Measurements from ENCODE around the gene CCM2.

The CCM2 gene

DNA sequence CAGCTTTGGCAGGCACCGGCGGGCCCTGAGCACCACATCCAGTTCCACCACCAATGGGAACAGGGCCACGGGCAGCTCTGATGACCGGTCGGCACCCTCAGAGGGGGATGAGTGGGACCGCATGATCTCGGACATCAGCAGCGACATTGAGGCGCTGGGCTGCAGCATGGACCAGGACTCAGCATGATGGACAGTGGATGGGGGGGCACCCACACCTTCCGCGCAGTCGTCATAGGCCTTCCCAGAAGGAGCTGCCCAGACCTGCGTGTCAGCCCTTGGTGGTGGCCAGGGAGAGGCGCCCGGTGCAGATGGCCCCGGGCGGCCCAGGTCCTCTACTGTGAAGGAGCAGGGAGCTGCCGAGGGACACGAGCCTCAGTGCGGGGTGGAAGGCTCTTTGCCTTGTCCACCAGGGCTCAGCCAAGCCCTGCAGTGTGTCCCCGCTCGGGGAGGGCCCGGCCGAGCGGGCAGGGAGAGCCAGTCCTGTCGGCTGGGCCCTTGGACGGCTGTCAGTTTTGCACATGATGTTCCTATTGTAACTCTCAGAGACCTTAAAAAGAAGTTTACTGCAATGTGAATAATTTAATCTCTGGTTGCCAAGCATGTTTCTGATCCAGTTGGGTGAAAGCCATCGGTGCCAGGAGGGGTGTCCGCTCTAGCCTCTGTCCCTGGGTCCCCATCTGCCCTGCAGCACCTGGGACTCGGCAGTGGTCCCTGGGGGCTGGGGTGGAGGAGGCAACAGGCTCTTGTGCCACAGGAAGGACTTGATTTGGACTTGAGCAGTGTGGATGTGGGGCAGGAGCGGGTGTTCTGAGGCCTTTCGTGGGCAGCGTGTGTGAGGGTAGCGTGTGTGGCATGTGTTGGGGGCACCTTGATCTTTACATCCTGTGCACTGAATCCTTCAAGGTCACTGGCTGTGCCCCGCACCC lies 76.1 kb downstream of the CCM2 start:
- FAIRE-seq (no peak), DNase-seq (ENCODE audit: insufficient read length, low spot score) (no peak)

DNA sequence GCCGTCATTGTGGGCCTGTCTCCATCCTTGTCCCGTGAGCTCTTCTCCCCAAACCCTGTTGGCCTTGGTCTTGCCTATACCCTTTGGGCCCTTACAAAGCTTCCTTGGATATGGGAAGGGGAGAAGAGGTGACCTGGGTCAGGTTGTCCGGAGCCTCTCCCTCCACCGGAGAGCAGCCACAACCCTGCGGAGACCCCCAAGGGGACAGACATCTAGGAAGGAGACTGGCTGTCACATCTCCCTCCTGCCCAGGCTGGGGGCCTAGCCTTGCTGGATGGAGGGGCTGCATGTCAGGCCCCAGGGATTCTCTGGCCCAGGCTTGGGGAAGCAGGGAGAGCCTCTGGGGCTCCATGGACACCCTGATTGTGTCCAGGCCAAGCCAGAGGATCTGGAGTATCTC lies 76.9 kb downstream of the CCM2 start:
- no peak for FAIRE-seq
- no peak for DNase-seq (ENCODE audit: insufficient read length, low spot score)

DNA sequence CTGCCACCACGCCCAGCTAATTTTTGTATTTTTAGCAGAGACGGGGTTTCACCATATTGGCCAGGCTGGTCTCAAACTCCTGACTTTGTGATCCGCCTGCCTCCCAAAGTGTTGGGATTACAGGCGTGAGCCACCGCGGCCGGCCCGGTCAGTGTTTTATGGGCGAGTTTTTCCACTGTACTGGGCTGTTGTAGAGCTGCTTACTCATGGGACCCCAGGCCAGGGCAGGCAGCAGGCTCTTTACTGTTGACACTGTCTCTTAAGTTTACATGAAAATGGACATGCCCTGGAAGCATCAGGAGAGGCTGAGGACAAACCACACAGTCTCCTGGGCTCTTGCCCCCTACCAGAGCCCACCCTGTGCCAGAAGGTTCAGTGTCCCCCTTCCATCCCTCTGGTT lies 77.6 kb downstream of the CCM2 start:
- FAIRE-seq (no peak), DNase-seq (ENCODE audit: insufficient read length, low spot score) (no peak)

DNA sequence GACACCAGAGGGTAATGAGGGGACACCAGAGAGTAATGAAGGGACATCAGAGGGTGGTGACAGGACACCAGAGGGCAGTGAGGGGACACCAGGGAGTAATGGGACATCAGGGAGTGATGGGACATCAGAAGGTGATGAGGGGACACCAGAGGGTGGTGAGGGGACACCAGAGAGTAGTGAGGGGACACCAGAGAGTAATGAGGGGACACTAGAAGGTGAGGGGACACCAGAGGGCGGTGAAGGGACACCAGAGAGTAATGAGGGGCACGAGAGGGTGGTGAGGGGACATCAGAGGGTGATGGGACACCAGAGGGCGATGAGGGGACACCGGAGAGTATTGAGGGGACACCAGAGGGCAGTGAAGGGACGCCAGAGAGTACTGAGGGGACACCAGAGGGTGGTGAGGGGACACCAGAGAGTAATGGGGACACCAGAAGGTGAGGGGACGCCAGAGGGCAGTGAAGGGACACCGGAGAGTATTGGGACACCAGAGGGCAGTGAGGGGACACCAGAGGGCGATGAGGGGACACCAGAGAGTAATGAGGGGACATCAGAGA lies 78.2 kb downstream of the CCM2 start:
- FAIRE-seq (no peak), DNase-seq (ENCODE audit: insufficient read length, low spot score) (no peak)

DNA sequence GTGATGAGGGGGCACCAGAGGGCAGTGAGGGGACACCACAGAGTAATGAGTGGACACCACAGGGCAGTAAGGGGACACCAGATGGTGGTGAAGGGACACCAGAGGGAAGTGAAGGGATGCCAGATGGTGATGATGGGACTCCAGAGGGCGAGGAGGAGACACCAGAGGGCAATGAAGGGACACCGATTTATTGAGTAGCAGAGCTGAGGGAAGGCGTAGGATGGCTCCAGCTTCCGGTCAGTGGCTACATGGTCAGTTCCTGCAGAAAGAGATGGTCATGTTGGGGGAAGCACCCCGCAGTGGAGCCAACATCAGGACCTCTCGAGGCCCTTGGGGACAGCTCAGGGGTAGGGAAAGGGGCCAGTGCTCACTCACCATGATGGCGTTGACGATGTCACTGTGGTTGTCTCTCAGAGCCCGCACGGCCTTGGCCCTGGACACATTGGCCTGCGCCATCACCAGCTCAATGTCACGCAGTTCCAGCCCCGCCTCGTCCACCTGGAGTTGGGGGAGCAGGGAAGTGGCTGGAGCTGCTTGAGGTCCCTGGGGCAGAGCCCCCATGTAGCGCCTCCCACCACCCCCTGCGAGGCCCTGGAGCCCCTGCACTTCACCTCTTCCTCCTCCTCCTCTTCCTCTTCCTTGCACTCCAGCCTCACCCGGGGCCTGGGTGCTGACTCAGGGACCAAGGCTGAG lies 80.4 kb downstream of the CCM2 start:
- FAIRE-seq (no peak), DNase-seq (ENCODE audit: insufficient read length, low spot score) (no peak)

DNA sequence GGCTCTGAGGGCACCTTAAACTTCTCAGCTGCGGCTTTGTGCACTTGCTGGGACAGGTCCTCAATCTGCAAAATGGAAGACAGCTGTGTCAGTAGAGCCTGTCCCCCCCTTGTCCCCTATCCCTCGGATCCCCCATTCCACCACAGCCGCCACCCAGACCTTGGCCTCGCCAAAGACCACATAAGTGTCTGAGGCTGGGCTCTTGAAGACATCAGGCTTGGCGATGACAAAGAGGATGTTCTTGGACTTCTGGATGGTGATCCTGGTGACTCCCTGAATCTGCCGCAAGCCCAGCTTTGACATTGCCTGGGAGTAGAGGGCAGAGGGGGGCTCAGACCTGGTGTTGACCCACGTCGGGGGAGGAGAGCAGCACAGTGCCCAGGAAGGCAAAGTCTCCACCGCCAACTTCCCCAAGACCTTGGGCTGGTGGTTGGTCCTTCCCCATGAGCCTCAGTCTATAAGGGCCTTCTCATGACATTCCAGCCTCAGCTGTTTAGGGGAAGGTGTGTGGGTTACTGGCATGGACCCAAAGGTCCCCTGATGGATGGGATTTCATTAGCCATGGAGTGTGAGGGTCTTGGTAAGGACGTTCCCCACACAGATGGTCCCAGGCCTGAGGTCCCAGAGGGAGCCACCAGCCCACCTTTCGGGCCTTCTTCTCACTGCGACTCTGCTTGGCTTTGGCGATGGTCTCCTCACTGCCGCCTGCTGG lies 81.1 kb downstream of the CCM2 start:
- DNase-seq (ENCODE audit: insufficient read length, low spot score) (no peak), FAIRE-seq (no peak)

DNA sequence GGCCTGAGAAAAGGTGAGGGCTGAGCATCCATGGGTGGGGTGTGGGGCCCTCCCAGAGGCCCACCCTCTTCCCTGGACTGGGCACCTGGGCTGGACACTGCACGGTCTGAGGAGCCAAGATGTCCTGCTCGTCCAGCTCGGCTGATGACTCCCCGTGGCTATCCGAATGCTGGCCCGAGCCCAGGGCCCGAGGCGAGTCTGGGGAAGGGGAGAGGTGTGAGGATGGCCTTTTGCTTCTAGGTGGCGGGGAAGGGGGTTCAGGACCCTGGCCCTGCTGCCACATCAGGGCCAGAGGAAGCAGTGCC lies 81.6 kb downstream of the CCM2 start:
- DNase-seq (ENCODE audit: insufficient read length, low spot score) = no peak
- FAIRE-seq = no peak

DNA sequence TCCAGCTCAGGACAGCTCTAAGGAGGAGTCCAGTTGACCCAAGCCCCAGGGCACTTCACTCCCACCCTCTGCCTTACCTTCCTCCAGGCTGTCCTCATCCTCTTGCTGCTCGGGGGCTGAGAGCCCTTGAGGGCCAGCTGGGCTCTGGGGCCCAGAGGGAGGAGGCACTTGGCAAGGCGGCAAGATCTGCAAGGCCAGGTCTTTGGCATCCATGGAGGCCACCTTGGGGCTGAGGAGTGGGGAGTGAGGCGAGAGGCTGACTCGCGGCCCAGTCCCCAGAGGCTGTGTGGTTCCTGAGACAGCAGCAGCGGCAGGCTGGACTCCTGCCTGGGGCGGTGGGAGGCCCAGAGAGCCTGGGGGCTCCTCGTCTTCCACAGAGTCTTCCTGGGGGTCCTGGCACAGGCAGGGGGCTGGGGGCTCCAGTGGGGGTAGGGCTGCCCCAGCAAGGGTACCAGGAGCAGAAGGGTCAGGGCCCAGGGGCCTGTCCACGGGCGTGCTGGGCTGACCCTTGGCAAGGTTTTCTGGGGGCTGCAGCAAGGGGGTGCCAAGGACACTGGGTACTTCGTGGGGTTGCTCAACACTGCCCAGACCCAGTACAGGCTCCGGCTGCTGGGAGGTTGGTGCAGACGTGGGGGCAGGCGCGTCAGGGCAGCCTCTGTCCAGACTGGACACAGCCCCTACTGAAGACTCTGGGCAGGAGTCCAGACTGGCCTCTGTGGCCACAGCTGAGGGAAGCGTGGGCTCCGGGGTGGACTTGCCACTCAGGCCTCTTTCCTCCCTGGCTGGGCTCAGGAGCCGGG lies 82.2 kb downstream of the CCM2 start:
- FAIRE-seq = no peak
- no peak for DNase-seq (ENCODE audit: insufficient read length, low spot score)

DNA sequence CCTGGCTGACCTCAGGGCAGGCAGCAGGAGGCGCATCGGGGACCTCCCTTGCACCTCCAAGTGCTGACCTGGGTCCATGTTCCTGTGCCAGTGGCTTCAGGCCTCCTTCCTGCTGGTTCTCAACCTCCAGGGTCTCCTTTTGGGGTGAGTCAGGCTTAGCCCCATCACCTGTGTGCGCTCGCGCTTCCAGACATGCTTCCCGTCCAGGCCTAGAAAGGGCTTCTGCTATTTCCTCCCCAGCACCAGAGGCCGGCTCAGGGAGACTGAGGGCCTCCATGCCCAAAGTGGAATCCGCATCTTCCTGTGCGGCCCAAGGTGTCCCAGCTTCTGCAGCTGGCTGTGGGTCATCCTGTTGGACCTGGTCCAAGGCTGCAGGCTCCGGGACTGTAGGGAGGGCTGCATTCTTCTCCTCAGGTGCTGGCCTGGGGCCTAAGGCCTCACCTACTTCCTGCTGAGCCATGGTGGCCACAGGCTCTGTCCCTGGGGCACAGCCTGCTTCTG lies 82.9 kb downstream of the CCM2 start:
- FAIRE-seq (no peak), DNase-seq (ENCODE audit: insufficient read length, low spot score) (no peak)

DNA sequence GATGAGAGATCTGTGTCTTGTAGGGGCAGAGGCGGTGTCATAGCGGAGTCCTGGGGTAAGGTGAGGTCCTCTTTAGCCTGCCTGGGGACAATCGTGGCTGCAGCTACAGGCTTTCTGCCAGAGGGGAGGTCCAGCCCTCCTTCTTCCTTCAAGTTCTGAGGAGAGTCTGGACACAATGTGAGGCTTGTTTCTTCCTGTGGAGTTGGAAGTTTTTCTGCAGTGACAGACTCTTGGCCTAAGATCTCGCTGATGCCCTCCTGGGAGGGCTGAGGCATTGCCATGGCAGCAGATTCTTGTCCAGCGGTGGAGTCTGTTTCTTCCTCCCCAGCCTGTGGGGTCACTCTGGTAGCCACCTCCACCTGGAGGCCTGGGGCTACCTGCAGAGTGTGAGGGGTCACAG lies 84.3 kb downstream of the CCM2 start:
- FAIRE-seq (no peak), DNase-seq (ENCODE audit: insufficient read length, low spot score) (no peak)

DNA sequence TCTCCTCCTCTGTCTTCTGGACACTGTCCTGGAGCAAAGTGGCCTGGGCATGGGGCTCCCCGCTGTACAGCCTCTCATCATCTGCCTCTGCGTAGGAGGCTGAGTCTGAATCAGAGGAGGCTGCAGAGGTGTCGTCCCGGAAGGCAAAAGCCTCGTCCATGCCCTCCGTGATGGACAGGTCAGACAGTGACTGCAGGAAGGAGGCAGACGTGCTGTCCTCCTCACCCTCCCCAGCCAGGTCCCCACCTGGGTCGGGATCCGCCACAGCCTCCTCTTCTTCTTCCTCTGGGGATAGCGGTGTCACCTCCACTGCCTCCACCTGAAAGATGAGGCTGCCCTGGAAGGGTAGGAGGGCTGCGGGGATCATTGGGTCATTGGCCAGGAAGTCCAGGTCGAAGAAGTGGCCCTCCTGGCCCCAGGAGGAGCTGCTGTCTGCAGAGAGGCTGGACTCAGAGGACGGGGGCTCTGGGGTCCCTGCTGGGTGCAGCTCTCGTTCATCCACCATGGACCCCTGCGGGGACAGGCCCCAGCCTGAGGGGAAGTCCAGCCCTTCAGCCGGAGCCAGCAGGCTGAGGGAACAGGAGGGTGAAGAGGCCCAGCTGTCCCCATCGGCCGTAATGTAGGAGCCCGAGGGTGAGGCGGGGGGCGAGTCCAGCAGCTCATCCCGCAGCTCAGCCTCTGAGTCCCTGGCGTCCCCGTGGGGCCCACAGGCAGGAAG lies 85.1 kb downstream of the CCM2 start:
- FAIRE-seq = no peak
- DNase-seq (ENCODE audit: insufficient read length, low spot score) = no peak

DNA sequence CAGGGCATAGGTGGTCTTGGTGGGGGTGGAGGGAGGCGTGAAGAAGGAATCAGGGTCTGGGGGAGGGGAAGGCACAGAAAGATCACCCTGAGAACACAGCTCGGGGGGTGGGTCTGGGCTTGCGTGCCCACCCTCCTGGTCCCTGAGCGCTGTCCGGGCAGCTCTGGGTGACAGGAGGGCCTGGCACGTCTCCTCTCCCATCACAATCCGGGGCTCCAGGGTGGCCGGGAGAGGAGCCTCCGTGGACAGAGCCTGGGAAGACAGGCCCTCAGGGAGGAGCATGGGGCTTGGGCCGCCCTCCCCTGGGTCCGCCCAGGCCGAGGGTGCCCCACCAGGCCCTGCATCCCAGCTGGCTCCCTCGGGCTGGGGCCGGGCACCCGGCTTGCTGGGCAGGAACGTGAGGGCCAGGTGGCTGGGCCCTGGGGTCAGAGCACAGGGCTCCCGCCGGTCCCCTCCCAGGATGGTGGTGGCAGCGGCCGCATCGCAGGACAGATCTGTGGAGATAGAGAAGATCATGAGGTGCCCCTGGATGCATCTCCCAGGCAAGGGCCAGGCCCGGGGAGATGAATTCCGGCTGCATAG lies 85.7 kb downstream of the CCM2 start:
- no peak for FAIRE-seq
- DNase-seq (ENCODE audit: insufficient read length, low spot score) = no peak

DNA sequence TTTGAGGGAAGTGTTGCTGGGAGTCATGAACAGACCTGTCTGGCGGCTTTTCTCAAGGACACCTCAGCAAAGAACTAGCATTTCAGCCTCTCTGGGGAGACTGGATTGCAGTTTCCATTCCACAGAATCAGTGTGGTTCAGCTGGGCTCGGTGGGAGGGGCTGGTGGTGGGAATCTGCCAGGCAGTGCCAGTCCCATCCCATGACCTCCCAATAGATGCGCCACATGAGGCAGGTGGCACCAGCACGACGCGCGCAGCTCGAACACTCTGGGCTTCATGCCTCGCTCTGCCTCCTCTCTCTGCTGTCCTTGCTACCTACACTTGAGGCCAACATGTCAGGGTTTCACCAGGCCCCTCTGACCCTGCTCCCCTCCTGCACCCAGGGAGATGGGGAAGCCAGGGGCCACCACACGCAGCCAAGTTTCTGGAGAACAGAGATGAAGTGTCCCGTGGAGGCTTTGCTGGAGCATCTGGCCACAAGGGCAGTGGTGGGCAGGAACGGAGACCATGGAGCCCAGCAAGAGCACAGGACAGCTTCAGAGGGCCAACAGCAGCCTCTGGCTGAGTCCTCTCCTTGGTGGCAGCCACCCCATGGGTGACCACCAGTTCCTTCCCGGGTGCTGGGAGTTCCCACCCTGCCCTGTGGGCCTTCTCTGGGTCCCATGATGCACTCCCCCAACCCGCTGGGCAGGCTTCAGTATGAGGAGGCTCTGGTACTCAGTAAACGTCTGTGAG lies 86.5 kb downstream of the CCM2 start:
- DNase-seq (ENCODE audit: insufficient read length, low spot score) (no peak), FAIRE-seq (no peak)

DNA sequence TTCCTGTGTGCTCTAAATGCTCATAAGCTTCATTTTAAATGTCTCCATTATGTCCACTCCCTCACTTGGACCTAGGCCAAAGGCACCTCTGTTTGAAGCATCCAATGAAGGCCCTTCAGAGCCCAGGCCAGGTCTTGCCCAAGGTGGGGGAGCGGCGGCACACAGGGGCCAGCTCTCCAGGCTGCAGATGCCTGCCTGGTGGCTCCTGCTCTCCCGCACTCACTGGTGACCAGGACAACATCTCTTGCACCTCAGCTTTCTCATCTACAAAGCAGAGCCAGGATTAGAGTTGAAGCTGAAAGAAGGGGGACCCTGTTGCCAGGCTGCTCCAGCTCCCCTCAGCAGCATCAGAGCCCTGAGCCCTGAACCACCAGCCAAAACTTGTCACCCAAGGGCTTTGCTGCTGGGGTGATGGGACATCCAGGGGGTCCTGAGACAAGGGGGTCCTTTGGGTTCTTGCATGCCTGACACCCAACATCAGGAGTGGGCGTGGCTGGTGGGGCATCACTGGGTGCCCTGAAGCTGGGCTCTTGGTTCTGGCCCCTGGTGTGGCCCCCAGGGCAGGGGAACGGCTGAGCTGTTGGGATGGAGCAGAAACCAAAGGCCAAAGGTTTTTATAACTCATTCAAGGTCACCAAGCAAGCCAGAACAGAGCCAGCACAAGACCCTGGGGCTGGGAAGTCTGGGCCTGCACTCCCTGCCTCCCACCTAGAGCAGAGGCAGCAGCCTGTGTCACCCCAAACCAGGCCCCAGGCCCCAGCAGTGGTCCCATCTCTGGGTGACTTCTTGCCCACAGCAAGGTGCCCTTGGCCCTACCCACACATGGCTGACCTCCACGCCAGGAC lies 87.5 kb downstream of the CCM2 start:
- DNase-seq (ENCODE audit: insufficient read length, low spot score) (no peak), FAIRE-seq (no peak)

DNA sequence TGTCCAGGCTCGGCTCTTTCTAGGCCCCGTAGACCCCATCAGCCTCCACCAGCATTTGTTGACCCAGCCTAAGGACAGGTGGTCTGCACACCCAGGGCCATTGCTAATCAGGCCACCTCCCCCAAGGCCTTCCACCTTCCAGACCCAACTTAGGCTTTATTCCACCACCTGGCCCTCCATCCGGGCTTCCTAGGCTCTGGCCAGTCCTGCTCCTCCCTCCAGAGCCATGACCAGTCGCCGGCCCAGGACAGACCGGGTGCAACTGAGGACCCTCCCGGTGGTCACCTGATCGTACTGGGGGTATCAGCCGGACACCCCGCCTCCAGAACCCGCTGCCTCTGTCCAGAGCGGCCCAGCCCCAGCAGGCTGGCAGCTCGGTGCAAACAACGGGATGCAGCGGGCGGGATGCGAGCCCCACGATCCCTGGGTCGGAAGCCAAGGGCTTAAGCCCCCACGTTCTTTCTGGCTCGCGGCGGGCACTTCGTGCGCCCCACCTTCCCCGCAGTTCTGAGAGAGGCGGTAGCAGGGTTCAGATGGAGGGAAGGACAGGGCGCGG lies 88.2 kb downstream of the CCM2 start:
- DNase-seq (ENCODE audit: insufficient read length, low spot score) = no peak
- FAIRE-seq = peak; percentile 26

DNA sequence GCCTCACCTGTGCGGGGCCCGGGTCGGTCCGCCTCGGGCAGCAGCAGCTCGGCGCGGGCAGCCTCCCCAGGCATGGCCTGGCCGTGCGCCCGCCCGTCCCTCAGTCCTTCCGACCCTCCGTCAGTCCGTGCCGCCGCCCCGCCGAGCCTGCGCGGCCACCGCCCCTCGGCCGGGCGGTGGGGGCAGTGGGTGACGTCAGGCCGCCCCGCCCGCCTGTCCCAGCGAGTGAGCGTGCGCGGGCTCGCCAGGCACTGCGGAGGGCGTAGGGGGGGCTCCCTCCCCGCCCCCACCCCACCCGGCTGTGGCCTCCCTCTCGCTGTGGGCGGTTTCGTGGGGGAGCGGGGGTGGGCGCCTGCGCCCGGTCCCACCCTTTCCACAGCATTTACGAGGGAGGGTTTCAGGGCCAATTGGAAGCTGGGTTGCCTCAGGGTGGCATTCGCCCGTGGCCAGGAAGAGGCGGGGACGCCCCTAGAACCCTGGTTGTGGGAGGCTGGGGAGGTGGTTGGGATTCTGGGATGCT lies 88.9 kb downstream of the CCM2 start, which contains the start of gene NACAD:
Gene NACAD, minus strand, starts transcription at position 149 of the 520 bp plus-strand sequence. Its CDS starts 75 bp downstream, at position 74.
- DNase-seq (ENCODE audit: insufficient read length, low spot score) (peak; percentile 69), FAIRE-seq (peak; percentile 81)

DNA sequence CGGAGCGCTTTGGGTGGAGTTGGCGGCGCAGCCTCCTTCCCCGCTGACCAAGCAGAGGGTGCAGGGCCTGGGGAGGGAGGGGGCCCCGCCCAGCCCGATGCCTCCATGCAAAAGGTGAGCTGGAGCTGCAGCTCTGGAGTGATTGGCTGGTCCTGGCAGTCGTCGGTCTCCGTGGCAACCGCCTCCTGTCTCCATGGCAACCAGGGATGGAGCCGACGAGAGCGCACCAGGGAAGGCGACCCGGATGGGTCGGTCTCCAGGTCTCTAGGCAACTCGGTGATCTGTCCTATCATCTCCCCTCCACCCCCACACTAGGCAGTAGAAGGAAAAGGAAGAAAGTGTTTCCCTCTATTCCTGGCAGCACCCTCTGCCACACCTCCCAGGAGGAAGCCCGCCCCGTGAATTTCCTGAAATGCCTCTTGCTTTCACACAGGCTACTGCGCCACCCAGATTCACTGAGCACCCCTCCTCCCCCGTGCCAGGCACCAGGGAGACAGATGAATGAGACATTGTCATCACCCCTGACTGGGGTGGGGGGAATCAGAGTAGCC lies 89.4 kb downstream of the CCM2 start:
- DNase-seq (ENCODE audit: insufficient read length, low spot score) = peak; percentile 77
- no peak for FAIRE-seq

All from HTR-8/SVneo (cell line).